Parathyroid adenoma (tissue), 2 donors: ENCODE measurements around the gene PPIF.

Experiments used
- H2AFZ ChIP-seq: fragments of 300-600 bp; sonication (generic); one replicate; pipeline ENCODE4 v1.7.0; 2017; ENCODE audit warnings: antibody characterized with exemption, mild to moderate bottlenecking
- H3K27ac ChIP-seq: fragments of 300-600 bp; sonication (generic); one replicate; pipeline ENCODE4 v1.7.0; 2017
- H3K27me3 ChIP-seq: fragments of 300-600 bp; sonication (generic); one replicate; pipeline ENCODE4 v1.7.0; 2017; ENCODE audit warnings: low read length; ENCODE audit not compliant: control insufficient read depth, insufficient read depth
- H3K36me3 ChIP-seq: fragments of 300-600 bp; sonication (generic); one replicate; pipeline ENCODE4 v1.7.0; 2017; ENCODE audit warnings: low read length; ENCODE audit not compliant: control insufficient read depth, insufficient read depth
- H3K4me1 ChIP-seq: fragments of 300-600 bp; sonication (generic); one replicate; pipeline ENCODE4 v1.7.0; 2017; ENCODE audit warnings: control low read depth
- H3K4me2 ChIP-seq: fragments of 300-600 bp; sonication (generic); one replicate; pipeline ENCODE4 v1.7.0; 2017; ENCODE audit warnings: low read length
- H3K4me3 ChIP-seq: fragments of 300-600 bp; sonication (generic); one replicate; pipeline ENCODE4 v1.7.0; 2017; ENCODE audit warnings: low read depth, low read length
- H3K79me2 ChIP-seq: fragments of 300-600 bp; sonication (generic); one replicate; pipeline ENCODE4 v1.7.0; 2017; ENCODE audit warnings: control low read depth
- H3K9ac ChIP-seq: fragments of 300-600 bp; sonication (generic); one replicate; pipeline ENCODE4 v1.7.0; 2017; ENCODE audit warnings: mild to moderate bottlenecking
- H3K9me3 ChIP-seq: fragments of 300-600 bp; sonication (generic); one replicate; pipeline ENCODE4 v1.7.0; 2017; ENCODE audit warnings: low read length; ENCODE audit not compliant: control insufficient read depth
- CTCF ChIP-seq: fragments of 300-600 bp; sonication (generic); IDR thresholded peaks from one replicate; pipeline ENCODE4 v1.7.0; 2017; ENCODE audit warnings: antibody characterized with exemption, mild to moderate bottlenecking
- donor health status: primary hyperparathyroidism.

The PPIF gene

DNA sequence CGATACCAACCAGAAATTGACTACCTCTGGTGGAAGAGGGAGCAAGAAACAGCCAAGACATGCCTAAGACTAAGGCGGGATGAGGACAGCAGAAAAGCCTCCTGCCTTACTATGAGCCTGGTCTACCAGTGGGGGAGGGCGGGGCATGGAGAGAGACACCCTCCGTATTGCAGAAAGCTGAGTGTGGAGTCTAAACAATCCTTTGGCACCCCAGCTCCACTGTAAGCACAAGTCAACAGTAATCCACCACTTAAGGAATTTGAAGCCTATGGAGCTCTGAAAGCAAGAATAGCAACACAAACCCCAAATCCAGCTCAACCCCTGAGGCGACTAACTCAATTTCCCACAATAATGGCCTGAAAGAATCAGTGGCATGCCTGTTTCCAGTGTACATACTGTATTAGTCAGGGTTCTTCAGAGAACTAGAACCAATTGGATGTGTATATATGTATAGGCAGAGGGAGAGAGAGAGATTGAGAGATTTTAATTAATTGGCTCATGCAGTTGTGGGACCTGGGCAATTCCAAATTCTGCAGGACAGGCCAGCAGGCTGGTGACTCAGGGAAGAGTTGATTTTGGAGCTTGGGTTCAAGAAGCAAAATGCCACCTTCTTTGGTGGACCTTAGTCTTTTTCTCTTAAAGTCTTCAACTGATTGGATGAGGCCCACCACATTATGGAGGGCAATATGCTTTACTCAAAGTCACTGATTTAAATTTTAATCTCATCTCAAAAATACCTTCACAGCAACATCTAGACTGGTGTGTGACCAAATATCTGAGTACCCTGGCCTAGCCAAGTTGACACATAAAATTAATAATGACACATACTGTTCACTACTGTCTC is 13.5 kb downstream of the PPIF start:
- Histone ChIP-seq H3K4me3 (no peak overlapping the region), H3K27ac (no peak overlapping the region)
- TF ChIP-seq CTCF, result no peak

DNA sequence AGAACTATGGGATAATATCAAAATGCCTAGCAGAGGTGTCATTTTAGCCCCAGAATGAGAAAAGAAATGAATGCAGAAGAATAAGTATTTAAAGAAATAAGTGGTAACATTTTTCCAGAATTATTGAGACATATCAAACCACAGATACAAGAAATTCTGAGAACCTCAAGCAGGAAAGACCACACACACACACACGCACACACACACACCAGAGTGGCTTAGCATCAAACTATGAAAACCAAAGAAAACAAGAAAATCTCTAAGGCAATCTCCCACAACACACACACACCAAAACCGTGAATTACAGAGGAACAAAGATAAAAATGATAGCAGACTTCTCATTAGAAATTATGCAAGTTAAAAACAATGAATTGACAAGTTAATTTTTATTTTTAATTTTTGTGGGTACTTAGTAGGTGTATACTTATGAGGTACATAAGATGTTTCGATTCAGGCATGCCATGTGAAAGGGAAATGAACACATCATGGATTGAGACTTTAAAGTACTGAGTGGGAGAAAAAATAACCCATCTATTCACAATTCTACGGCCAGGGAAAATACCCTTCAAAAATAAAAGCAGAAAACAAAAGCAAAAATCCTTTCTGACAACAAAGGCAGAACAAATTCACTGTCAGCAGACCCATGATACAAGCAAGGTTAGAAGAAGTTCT is 14.6 kb downstream of the PPIF start:
- Histone ChIP-seq H3K4me2 (no peak overlapping the region), H3K9me3 (no peaks in the 10 kb centered on the region), H2AFZ (no peak overlapping the region), H3K4me3 (no peak overlapping the region), H3K27ac (no peak overlapping the region), H3K36me3 (no peaks in the 10 kb centered on the region), H3K9ac (no peak overlapping the region), H3K79me2 (no peaks in the 10 kb centered on the region), H3K27me3 (no peaks in the 10 kb centered on the region), H3K4me1 (no peaks in the 10 kb centered on the region)
- no peak for TF ChIP-seq CTCF

More for the DNA sequence above, 13.5 kb downstream of the PPIF start:
- Histone ChIP-seq H2AFZ (no peak overlapping the region), H3K4me1 (no peaks in the 10 kb centered on the region), H3K4me2 (no peak overlapping the region), H3K9me3 (no peaks in the 10 kb centered on the region), H3K27me3 (no peaks in the 10 kb centered on the region), H3K36me3 (no peaks in the 10 kb centered on the region), H3K9ac (no peak overlapping the region), H3K79me2 (no peaks in the 10 kb centered on the region)

DNA sequence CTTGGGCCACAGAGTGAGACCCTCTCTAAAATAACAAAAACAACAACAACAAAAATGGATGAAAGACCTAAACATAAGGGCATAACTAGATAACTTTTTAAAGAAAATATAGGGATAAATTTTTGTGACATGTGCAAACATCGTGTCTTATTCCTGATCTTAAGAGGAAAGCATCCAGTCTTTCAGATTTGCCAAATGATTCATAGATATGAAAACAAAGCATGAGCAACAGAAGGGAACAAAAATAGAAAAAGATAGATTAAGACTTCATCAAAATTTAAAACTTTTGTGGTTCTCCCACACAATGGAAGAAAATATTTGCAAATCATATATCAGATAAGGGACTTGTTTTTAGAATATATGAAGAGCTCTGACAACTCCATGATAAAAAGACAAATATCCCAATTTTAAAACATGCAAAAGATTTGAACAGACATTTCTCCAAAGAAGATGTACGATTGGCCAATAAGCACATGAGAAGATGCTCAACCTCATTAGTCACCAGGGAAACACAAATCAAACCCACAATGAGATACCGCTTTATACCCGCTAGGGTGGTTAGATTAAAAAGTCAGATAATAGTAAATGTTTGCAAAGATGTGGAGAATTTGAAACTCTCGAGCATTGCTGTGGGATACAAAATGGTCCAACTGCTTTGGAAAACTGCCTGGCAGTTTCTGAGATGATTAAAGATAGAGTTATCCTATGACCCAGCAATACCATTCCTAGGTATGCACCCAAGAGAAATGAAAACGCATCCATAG is 20.3 kb downstream of the PPIF start:
- H3K4me2 ChIP-seq, result no peak overlapping the region
- TF ChIP-seq CTCF, result no peak
- H3K9ac ChIP-seq, result no peak overlapping the region

DNA sequence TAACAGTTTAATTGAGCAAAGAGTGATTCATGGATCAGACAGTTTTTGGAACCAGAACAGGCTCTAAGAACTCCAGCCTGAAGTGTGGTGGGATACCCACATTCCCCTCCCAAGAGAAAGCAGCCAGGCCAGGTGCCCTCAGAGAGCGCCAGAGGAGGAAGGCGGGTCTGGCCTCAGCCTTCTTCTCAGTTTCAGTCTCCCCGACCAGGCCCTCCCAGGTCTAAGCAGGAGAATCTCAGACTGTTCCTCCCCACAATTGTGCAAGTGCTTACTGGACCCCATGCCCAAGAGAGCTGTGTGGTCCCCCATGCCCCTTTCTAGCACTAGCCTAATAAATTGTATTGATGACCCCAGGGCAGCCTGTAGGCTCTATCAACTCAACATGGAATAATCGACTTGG is 25.6 kb downstream of the PPIF start:
- H3K4me1 ChIP-seq, result no peaks in the 10 kb centered on the region
- H3K4me3 ChIP-seq, result no peak overlapping the region
- no peaks in the 10 kb centered on the region for H3K79me2 ChIP-seq
- H3K27me3 ChIP-seq, result no peaks in the 10 kb centered on the region
- no peak for TF ChIP-seq CTCF
- H3K9ac ChIP-seq, result no peak overlapping the region
- H3K36me3 ChIP-seq, result no peaks in the 10 kb centered on the region
- H3K9me3 ChIP-seq, result no peaks in the 10 kb centered on the region
- no peak overlapping the region for H3K27ac ChIP-seq
- H3K4me2 ChIP-seq, result no peak overlapping the region
- H2AFZ ChIP-seq, result no peak overlapping the region

More for the DNA sequence above, 20.3 kb downstream of the PPIF start:
- Histone ChIP-seq H3K36me3 (no peaks in the 10 kb centered on the region), H3K27ac (no peak overlapping the region), H3K4me3 (no peak overlapping the region), H3K27me3 (no peaks in the 10 kb centered on the region), H3K4me1 (no peaks in the 10 kb centered on the region), H3K9me3 (no peaks in the 10 kb centered on the region), H2AFZ (no peak overlapping the region), H3K79me2 (no peaks in the 10 kb centered on the region)
